Gastroesophageal sphincter (tissue), 3 donors: ENCODE results near the gene TARDBP.

ENCODE experiments used
- POLR2AphosphoS5 ChIP-seq: sonication (generic); formaldehyde crosslinking; IDR thresholded peaks from one replicate; pipeline ENCODE4 v1.6.1; 2017; ENCODE audit warnings: antibody characterized with exemption
- TF ChIP-seq, protein P1 (sequence below), 4 experiments: fragments of 200-600 bp in 2 of 4; fragments of 450-650 bp in 2 of 4; sonication (generic) in 1 of 4; IDR thresholded peaks; one replicate each; pipeline ENCODE4 v1.5.1; 2017 to 2019; ENCODE audit warnings: antibody characterized with exemption in 4 of 4, mild to moderate bottlenecking in 2 of 4, moderate library complexity in 2 of 4

DNA sequence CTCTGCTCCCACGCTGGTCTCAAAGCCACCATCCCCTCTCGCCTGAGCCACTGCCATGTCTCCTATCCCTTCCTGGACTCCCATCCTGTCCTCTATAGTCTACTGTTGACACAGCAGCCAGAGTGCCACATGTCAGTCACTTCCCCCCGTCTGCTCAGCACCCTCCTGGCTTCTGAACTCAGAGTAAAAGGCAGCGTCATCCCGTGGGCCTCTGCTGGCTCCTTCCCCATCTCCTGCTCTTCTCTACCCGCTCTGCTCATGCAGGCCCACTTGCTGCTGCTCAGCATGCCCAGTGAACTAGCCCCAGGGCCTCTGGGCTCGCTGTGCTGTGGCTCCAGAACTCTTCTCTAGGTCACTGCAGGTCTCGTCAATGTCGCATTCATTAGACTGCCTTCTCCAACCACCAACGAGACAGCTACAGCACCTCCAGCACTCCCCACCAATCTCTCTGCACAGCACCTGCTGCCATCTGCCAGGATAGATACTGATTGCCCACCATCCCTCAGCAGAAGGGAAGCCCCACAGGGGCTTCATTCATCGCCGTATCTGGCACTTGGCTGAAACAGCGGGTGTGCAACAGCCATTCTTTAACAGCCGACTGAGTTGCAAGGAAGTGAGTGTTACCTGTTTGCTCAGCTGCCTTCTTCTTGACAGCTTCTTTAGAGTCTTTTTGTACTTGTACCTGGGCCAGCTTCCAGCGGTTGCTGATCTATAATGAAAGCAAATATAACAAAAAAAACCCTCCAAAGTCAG is 59.2 kb downstream of the TARDBP start:
- TF ChIP-seq, protein P1, sequence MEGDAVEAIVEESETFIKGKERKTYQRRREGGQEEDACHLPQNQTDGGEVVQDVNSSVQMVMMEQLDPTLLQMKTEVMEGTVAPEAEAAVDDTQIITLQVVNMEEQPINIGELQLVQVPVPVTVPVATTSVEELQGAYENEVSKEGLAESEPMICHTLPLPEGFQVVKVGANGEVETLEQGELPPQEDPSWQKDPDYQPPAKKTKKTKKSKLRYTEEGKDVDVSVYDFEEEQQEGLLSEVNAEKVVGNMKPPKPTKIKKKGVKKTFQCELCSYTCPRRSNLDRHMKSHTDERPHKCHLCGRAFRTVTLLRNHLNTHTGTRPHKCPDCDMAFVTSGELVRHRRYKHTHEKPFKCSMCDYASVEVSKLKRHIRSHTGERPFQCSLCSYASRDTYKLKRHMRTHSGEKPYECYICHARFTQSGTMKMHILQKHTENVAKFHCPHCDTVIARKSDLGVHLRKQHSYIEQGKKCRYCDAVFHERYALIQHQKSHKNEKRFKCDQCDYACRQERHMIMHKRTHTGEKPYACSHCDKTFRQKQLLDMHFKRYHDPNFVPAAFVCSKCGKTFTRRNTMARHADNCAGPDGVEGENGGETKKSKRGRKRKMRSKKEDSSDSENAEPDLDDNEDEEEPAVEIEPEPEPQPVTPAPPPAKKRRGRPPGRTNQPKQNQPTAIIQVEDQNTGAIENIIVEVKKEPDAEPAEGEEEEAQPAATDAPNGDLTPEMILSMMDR (IDR thresholded peaks at IDR 0.05) = no peak
- no peak for TF ChIP-seq POLR2AphosphoS5
